Measurements from ENCODE around the gene POU2AF1.

DNA sequence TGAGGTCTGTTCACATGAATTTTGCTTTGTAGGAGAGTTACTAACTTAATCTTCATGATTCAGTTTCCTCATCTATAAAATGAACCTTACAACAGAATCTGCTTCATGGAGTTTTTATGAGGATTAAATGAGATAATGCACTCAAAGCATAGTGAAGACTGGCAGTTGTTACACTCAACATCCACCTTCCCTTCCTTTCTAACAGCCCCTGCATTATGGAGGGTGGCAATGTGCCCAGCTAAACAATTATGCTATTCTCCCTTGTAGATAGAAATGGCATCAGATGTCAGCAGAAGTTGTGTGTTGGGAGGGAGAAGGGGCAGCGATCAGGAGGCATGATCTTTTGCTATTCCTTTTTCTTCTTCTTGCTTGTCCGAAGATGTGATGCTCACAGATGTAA is 6.5 kb downstream of the POU2AF1 start:
- TF ChIP-seq POLR2A (IDR thresholded peaks at IDR 0.05; ENCODE audit: low read length) (no peak), GATA1 (IDR thresholded peaks at IDR 0.05; ENCODE audit: low read depth, low read length) (no peak)
